ENCODE data around the gene RIPK3.
"Not testable (repeated sequence)": the region's sequence is repeated elsewhere in the genome, so short reads cannot be mapped to it uniquely, and the experiment has no call there.

Gene RIPK3

DNA sequence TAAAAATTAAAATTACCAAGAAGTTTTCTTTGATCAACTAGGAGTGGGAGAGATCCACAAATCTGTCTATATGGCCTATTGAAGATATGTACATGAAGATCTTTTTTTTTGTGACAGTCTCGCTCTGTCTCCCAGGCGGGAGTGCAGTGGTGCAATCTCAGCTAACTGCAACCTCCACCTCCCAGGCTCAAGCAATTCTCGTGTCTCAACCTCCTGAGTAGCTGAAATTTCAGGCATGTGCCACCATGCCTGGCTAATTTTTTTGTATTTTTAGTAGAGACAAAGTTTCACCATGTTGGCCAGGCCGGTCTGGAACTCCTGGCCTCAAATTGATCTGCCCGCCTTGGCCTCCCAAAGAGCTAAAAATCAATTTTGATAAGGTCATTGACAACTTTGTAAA is 23.6 kb upstream of the RIPK3 start:
- H3K4me1 Mint-ChIP-seq, result peaks cover 23% of the 10 kb centered on the region
- ATAC-seq (no peak), DNase-seq (ENCODE audit: low spot score in 2 of 2) (no peak)
- H3K9me3 Mint-ChIP-seq, result no peaks in the 10 kb centered on the region
- H3K4me3 Mint-ChIP-seq, result no peak overlapping the region
- no peak overlapping the region for H3K27ac Mint-ChIP-seq
- H3K36me3 Mint-ChIP-seq, result no peaks in the 10 kb centered on the region

DNA sequence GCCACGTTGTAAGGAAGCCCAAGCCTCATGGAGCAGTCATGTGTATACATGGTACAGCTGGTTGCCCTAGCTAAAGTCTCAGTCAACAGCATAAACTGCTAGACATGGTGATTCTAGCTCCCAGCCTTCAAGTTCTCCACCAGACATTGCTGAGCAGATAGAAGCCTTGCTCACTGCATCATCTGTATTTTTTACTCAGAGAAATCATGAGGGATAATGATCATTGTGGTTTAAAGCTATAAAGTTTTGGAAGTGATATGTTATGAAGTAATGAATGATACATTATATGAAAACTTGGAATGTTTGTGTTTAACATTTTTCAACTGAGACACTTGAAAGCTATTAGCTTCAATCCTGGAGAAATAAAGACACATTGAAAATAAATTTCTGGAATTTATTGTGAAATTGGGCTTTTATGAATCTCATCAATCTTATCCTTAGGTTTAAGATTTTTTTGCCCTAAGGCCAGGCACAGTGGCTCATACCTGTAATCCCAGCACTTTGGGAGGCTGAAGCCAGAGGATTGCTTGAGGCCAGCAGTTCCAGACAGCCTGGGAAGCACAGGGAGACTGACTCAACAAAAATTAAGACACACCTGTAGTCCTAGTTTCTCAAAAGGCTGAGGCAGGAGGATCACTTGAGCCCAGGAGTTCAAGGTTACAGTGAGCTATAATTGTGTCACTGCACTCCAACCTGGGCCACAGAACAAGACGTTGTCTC is 22.6 kb upstream of the RIPK3 start:
- Mint-ChIP-seq H3K27ac (no peak overlapping the region), H3K9me3 (no peaks in the 10 kb centered on the region), H3K36me3 (no peaks in the 10 kb centered on the region), H3K4me1 (peaks cover 18% of the 10 kb centered on the region), H3K4me3 (no peak overlapping the region)
- ATAC-seq (no peak), DNase-seq (ENCODE audit: low spot score in 2 of 2) (no peak)

DNA sequence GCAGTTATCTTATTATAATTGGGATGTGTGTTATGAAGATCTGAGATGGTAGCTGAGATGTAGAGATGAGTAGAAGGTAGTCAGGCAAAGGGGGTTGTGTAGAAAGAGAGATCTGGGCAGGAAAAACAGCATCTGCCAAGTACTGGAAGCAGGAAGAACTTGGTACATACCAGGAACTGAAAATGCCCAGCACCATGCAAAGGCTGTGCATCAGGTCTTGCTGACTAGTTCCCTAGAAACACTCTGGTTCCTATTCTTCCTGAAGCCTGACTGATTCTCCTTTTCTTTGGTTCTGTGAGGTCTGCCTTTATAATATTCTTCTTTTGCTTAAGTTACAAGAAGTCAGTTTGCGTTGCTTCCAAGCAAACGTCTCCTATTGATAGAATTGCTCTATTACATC is 21.5 kb upstream of the RIPK3 start:
- Mint-ChIP-seq H3K4me1 (peaks cover 9% of the 10 kb centered on the region), H3K9me3 (no peaks in the 10 kb centered on the region), H3K4me3 (no peak overlapping the region), H3K27ac (no peak overlapping the region), H3K36me3 (no peaks in the 10 kb centered on the region)
- DNase-seq (ENCODE audit: low spot score in 2 of 2) (no peak), ATAC-seq (no peak)

DNA sequence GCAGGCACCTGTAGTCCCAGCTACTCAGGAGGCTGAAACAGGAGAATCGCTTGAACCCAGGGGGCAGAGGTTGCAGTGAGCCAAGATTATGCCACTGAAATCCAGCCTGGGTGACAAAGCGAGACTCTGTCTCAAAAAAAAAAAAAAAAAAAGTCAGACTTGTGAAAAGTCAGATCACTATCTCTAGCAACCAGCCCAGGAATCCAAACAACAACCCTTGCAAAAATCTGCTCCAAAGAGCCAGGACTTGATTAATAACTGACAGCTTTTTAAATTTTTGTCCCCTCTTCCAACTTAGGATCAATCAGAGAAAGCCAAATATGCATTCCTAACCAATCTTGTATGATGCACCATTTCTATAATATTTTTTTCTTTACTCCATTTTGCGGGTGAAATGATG is 20.5 kb upstream of the RIPK3 start:
- H3K27ac Mint-ChIP-seq, result no peak overlapping the region
- no peaks in the 10 kb centered on the region for H3K9me3 Mint-ChIP-seq
- DNase-seq (ENCODE audit: low spot score in 2 of 2) (no peak), ATAC-seq (no peak)
- H3K36me3 Mint-ChIP-seq, result no peaks in the 10 kb centered on the region
- H3K4me1 Mint-ChIP-seq, result no peaks in the 10 kb centered on the region
- no peak overlapping the region for H3K4me3 Mint-ChIP-seq

DNA sequence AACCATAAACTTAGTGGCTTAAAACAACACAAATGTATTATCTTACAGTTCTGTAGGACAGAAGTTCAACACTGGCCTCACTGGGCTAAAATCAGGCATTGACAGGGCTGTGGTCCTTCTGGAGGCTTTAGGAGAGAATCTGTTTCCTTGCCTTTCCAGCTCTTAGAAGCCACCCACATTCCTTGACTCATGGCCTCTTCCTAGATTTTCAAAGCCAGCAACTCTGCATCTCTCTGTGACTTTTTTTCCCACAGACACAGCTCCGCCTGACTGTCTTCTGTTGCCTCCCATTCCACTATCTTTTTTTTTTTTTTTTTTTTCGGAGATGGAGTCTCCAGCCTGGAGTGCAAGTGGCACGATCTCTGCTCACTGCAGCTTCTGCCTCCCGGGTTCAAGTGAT is 16.4 kb upstream of the RIPK3 start:
- H3K9me3 Mint-ChIP-seq, result no peaks in the 10 kb centered on the region
- DNase-seq (ENCODE audit: low spot score in 2 of 2), result no peak
- no peak overlapping the region for H3K27ac Mint-ChIP-seq
- H3K4me1 Mint-ChIP-seq, result peaks cover 10% of the 10 kb centered on the region
- no peak overlapping the region for H3K4me3 Mint-ChIP-seq
- no peaks in the 10 kb centered on the region for H3K36me3 Mint-ChIP-seq
- ATAC-seq, result no peak

DNA sequence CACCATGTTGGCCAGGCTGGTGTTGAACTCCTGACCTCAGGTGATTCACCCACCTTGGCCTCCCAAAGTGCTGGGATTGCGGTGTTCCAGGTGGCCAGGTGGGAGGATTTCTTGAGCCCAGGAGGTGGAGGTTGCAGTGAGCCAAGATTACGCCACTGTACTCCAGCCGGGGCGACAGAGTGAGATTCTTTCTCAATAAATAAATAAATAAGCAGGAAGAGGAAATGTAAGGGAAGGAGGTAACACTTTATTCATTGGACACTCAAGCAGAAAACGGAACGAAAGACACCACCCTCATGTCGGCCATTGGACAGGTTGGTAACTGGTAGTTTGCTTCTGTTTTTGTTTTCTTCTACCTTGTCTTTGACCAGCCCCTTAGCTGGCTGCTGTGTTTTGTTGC is 15.2 kb upstream of the RIPK3 start:
- H3K27ac Mint-ChIP-seq, result no peak overlapping the region

DNA sequence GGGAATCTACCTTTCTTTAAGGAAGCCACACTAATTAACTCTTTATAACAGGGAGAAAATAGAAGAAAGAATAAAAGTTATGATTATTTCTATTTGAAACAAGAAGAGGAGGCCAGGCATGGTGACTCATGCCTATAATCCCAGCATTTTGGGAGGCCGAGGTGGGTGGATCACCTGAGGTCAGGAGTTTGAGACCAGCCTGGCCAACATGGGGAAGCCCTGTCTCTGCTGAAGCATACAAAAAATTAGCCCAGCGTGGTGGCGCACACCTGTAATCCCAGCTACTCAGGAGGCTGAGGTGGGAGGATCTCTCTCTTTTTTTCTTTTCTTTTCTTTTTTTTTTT is 14.7 kb upstream of the RIPK3 start:
- ATAC-seq; H3K9me3 Mint-ChIP-seq; H3K27ac Mint-ChIP-seq; DNase-seq (ENCODE audit: low spot score in 2 of 2); H3K36me3 Mint-ChIP-seq; H3K4me3 Mint-ChIP-seq; H3K4me1 Mint-ChIP-seq: not testable (repeated sequence)

More for the DNA sequence above, 15.2 kb upstream of the RIPK3 start:
- DNase-seq (ENCODE audit: low spot score in 2 of 2) (no peak), ATAC-seq (no peak)
- no peaks in the 10 kb centered on the region for H3K36me3 Mint-ChIP-seq
- H3K9me3 Mint-ChIP-seq, result no peaks in the 10 kb centered on the region
- no peak overlapping the region for H3K4me3 Mint-ChIP-seq
- H3K4me1 Mint-ChIP-seq, result peaks cover 10% of the 10 kb centered on the region

DNA sequence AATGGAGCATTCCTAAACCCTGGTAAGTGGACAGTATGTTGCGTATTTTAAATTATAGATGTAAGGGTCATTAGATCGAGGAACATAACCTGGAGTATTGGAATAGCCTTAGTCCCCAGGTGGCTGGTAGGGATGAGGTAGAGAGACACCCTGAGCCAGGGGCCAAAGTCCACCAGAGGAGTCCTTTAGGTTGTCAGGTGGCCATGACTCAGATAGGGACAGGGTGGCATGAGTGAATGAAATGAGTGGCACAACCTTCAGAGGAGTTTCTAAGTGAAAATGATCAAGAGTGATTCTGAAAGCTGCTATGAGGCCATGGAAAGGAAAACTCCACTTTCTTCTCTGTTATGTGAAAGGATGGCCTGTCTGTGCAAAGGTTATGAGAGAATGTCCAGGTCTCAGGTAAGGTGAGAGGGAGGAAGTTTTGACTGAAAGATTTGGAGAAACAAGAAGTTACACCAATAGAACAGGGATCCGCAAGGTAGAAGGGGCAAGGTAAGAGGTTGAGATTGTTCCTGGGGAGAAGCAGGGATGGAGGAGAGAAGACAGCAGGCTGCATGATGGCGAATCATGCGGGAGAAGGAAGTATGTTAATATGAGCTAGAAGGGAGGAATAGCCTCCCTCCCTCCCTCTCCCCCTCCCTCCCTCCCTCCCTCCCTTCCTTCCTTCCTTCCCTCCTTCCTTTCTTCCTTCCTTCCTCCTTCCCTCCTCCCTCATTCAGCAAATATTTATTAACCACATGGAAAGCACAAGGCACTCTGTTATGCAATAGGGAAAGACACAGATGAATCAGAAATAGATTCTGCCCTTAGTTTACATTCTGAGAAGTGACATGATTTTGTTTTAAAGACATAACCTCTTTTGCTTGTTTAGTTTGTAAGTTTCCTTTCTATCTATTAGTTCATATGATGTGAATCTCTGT is 14.0 kb upstream of the RIPK3 start:
- no peak for DNase-seq (ENCODE audit: low spot score in 2 of 2)

DNA sequence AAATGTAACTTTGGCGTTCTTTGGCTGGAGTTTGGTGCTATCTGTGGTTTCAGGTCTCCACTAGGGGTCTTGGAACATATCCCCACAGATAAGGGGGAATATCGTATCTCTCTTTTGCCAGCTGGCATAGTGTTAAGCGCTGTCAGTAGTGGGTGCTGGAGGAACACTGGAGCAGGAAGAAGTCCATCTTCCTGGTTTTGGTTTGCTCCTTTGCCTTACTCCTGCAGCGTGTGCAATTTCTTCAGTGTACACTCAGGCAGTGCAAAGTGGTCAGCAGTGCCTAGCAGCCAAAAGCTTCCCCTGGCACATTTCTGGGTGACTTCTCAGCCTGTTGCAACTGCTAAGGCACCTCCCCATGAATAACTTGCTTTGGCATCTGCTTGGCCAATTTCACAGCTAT is 11.7 kb upstream of the RIPK3 start:
- Mint-ChIP-seq H3K4me1 (peaks cover 10% of the 10 kb centered on the region), H3K4me3 (no peak overlapping the region), H3K36me3 (no peaks in the 10 kb centered on the region), H3K27ac (no peak overlapping the region), H3K9me3 (no peaks in the 10 kb centered on the region)
- DNase-seq (ENCODE audit: low spot score in 2 of 2) (no peak), ATAC-seq (no peak)

More for the DNA sequence above, 14.0 kb upstream of the RIPK3 start:
- ATAC-seq, result peak; percentile 65
- Mint-ChIP-seq H3K9me3 (no peaks in the 10 kb centered on the region), H3K27ac (no peak overlapping the region), H3K36me3 (no peaks in the 10 kb centered on the region), H3K4me3 (no peak overlapping the region), H3K4me1 (peaks cover 10% of the 10 kb centered on the region)

DNA sequence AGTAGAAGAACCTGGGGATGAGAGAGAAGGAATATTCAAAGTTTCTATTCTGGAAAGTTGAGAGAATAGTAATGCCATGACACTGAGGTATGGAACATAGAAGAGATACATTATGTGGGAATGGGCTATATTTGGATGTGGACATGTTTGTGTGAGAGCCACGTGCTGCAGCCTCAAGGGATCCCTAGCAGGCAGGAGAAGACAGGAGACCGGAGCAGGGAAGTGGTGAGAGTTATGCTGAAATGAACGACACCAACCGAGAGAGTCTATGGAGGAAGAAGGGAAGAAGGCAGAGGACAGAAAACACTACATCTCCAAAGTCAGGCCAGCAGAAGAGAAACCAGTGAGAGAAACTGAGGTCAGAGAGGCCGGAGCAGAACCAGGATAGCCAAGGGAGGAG is 10.0 kb upstream of the RIPK3 start:
- Mint-ChIP-seq H3K27ac (no peak overlapping the region), H3K9me3 (no peaks in the 10 kb centered on the region), H3K4me3 (no peak overlapping the region), H3K36me3 (no peaks in the 10 kb centered on the region), H3K4me1 (peaks cover 10% of the 10 kb centered on the region)
- no peak for ATAC-seq
- DNase-seq (ENCODE audit: low spot score in 2 of 2), result no peak

DNA sequence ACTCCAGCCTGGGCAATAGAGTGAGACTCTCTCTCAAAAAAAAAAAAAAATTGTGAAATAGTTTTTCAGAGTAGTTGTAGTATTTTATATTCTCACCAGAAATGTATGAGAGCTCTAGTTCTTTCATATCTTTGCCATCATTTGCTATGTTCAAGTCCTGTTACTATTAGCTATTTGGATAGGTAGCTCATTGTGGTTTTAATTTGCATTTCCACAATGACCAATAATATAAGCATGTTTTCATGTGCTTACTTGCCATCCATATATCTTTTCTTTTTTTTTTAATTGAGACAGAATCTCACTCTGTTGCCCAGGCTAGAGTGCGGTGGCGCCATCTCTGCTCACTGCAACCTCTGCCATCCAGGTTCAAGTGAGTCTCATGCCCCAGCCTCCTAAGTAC is 8.4 kb upstream of the RIPK3 start:
- Mint-ChIP-seq H3K36me3 (no peaks in the 10 kb centered on the region), H3K27ac (no peak overlapping the region), H3K4me3 (no peak overlapping the region), H3K9me3 (no peaks in the 10 kb centered on the region), H3K4me1 (no peaks in the 10 kb centered on the region)
- ATAC-seq, result no peak
- no peak for DNase-seq (ENCODE audit: low spot score in 2 of 2)

DNA sequence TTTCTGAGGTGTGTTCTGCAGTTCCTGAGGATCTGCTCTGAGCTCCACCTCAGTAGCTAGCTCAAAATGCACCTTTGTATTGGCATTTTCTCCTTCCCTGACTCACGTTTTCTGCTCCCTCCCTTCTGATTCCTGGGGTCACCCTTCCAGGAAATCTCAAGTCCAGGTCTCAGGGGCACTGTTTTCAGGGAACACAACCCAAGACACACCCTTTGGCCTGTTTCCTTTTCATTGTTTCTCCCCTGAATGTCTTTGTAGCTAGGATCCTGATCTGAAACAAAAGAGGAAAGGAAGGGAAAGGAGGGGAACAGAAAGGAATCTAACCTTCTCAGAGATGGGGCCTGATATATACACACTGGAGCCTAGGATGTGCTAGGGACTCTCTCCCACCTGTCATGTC is 7.3 kb upstream of the RIPK3 start:
- Mint-ChIP-seq H3K4me1 (no peaks in the 10 kb centered on the region), H3K36me3 (no peaks in the 10 kb centered on the region), H3K27ac (no peak overlapping the region), H3K9me3 (no peaks in the 10 kb centered on the region), H3K4me3 (no peak overlapping the region)
- no peak for ATAC-seq
- no peak for DNase-seq (ENCODE audit: low spot score in 2 of 2)

DNA sequence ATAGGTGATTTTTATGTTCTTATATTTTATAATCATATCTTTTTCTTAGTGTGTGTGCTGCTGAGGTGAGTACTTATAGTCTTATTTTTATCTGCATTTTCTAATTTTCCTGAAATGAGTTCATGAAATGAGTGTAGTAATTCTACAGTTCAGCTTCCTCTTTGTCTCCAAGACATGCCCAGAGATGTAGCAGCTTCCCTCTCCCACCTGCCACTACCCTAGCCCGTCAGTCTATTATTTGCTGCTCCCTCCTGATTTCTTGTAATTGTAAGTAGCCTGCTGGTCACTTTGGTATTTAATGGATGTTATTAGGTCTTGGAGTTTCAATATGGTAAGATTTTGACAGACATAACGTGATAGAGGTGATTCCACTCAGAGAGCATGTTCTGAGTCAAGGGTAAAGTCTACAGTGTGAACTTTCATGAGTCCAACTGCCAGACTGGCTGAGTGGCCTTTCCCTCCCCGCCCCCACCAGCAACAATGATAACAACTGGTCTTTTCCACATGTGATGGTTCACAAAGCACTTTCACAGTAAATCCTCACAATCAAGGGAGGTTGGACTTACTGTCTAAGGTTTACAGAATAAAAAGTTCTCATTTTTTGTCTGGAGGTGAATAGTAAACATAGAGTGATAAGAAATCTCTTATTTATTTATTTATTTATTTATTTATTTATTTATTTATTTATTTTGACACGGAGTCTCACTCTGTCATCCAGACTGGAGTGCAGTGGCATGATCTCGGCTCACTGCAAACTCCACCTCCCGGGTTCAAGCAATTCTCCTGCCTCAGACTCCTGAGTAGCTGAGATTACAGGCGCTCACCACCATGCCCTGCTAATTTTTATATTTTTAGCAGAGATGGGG is 4.2 kb upstream of the RIPK3 start:
- Mint-ChIP-seq H3K4me1 (peaks cover 10% of the 10 kb centered on the region), H3K27ac (no peak overlapping the region), H3K36me3 (no peaks in the 10 kb centered on the region), H3K9me3 (no peaks in the 10 kb centered on the region), H3K4me3 (no peak overlapping the region)
- DNase-seq (ENCODE audit: low spot score in 2 of 2), result no peak
- no peak for ATAC-seq

DNA sequence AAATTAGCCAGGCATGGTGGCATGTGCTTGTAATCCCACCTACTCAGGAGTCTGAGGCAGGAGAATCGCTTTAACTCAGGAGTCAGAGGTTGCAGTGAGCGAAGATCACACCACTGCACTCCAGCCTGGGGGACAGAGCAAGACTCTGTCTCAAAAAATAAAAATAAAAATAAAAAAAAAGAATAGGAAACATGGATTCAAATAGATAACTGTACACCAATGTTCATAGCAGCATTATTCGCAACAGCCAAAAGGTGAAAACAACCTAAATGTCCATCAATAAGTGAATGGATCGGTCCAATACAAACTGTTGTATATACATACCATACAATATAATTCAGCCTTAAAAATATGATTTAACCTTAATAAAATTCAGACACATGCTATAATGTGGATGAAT is 3.1 kb upstream of the RIPK3 start:
- Mint-ChIP-seq H3K4me3 (no peak overlapping the region), H3K36me3 (peaks cover 2% of the 10 kb centered on the region), H3K27ac (no peak overlapping the region), H3K9me3 (no peaks in the 10 kb centered on the region), H3K4me1 (peaks cover 21% of the 10 kb centered on the region)
- ATAC-seq (no peak), DNase-seq (ENCODE audit: low spot score in 2 of 2) (no peak)

DNA sequence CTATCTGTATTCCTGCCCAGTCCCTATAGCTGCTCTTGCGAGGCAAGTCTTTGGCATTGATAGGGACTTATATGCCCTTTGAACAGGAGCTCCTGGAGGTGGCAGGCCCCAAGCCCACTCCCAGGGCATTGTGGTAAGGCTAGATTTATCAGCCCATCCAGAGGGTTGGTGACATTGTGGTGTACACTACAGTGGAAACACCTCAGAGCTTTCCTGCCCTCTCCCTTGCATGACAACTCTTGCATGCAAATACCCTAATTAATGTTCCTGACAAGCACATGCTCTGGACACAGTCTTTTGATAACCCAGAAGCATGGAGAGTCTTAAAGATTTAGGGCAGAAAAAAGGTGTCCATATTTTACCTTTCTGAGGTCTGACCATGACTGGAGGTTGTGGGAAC is 815 bp upstream of the RIPK3 start:
- peaks cover 28% of the 10 kb centered on the region for H3K4me1 Mint-ChIP-seq
- DNase-seq (ENCODE audit: low spot score in 2 of 2) (no peak), ATAC-seq (no peak)
- no peak overlapping the region for H3K4me3 Mint-ChIP-seq
- H3K27ac Mint-ChIP-seq, result no peak overlapping the region
- peaks cover 22% of the 10 kb centered on the region for H3K36me3 Mint-ChIP-seq
- H3K9me3 Mint-ChIP-seq, result no peaks in the 10 kb centered on the region
